Activated CD4-positive, alpha-beta T cell treated with anti-CD3 and anti-CD28 coated beads, Interleukin-10, Interleukin-2, amounts not matched to agents 100 ng/mL and 50 ng/mL, durations not matched to agents 16 hours and 8 hours (primary cell): Measurements from ENCODE around the gene POU2F1.

Experiments used
- DNase-seq: peaks from one replicate; pipeline ENCODE4 v3.0.0-alpha.2; 2020

POU2F1 gene

GRCh38 chr1:167325151-167325550 lies 104.5 kb downstream of the POU2F1 start:
- no peak for DNase-seq

DNA sequence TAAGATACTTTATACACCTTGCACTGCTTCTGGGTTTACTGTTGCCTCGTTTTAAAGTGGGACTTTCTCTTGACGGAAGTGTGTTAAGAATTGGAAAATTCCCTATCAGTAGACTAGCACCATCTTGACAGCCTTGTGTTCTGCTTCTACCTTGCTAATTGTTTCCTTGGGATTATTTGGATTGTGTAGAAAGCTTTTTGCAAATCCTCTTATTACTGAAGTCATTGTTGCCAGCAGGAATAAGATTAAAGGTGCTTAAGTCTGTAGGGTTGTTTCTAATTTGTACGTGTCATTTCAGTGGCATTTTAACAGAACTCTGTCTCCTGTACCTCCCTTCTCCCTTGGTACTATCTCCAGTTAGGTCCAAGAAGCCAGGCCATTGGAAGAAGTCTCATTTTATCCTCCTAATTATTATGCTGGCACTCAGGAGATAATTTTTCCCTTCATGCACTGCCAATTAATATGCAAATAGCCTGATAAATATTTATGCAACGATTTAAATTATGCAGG lies 107.7 kb downstream of the POU2F1 start:
- DNase-seq = no peak

- no peak for DNase-seq
These were observed 108.3 kb downstream of the POU2F1 start for GRCh38 chr1:167328816-167329483.

- DNase-seq = no peak
These were observed 110.1 kb downstream of the POU2F1 start for GRCh38 chr1:167330601-167331293.

DNA sequence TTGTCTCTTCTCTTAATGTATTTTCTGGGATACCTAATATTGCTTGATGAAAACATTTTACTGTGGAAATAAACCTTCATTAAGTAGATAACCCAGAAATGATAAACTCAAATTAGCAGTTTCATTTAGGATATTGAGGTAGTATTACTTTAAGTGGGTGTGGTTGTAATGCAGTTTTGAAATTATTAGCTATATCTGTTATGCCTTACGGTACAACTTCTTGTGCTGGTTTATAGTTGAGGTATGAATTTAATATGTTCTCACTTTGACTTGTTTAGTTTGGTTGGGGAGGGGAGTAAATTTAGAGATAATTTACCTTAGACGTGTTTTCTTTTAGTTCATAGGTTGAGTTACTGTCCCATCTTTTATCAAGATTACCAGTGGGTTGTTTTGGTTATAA lies 111.0 kb downstream of the POU2F1 start:
- DNase-seq = peak; percentile 13

- no peak for DNase-seq
These were observed 111.8 kb downstream of the POU2F1 start for GRCh38 chr1:167332503-167332902.

- peak; percentile 15 for DNase-seq
These were observed 112.4 kb downstream of the POU2F1 start for GRCh38 chr1:167333124-167333523.

- DNase-seq = no peak
These were observed 113.0 kb downstream of the POU2F1 start for GRCh38 chr1:167333703-167334102.

DNA sequence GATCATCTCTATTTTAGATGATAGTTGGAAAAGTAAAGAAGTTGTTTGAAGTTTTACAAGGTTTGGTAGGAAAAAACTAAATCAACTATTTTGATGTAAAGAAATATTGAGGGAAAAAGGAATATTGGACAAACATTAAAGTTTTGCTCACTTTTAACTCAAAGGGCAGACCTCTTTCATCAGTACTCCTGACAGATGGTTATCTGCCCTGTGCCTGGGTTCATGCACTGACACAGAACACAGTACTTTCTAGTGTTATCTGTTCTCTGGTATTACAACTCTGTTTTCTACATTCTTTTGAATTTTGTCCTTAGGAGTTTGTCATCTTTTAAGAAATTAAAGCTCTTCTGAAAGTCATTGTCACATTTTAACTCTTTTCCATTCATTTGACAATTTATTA lies 118.7 kb downstream of the POU2F1 start:
- DNase-seq = no peak

DNA sequence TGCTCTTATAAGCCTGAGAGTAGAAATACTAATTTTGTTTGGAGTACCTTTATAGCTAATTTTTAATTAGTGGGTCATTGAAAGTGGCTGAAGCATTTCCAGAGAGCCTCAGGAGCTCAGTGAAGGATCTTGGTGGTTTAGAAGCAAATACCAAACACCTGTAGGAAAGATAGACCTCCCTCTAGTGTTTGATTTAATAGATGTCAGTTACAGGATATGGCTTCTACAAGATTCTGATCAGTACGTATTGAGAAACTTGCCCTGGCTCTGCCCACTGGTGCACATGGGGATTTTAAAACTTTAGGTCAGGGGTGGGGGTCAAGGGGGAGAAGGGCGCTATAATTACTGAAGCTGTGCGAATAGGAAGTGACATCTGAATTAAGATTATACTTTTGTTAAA lies 122.2 kb downstream of the POU2F1 start:
- peak; percentile 3 for DNase-seq

DNA sequence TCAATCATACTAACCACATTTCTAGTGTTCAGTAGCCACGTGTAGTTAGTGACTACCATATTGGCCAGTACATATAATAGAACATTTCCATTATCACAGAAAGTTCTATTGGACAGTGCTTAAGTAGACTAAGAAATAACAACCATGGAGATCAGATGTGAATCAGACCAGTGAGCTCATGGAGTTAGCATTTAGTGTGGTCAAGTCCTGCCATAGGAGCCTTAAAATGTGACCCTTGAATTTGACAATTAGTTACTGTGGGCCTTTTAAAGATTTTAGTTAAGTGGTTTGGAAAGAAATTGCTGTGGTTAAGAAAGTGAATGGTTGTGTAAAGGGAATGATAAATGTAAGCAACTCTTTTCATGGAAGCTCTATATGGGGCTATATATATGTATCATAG lies 123.4 kb downstream of the POU2F1 start:
- DNase-seq = no peak

DNA sequence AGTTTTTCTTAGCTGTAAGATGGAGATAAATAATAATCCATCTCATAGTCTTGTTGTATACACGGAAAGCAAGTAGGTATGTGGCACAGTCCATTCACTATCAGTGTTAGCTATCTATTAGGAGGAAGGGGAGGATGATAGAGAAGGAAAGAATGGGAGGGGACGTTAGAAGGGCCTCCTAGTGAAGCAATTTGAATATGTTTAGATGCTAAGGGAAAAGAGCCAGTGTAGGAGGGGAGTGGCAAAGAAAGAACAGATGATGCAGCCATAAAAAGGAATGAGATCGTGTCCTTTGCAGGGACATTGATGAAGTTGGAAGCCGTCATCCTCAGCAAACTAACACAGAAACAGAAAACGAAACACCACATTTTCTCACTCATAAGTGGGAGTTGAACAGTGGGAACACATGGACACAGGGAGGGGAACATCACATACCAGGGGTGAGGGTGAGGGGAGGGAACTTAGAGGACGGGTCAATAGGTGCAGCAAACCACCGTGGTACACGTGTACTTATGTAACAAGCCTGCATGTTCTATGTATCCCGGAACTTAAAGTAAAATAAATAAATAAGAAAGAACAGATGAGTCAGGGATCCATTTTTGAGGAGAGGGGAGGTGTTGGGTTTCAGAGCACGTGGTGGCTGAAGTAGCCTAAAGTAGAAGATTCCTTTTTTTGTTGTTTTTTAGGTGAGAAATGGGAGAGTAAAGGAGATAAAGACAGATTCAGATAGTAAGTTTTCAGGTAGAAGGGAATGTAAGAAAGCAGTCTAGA lies 124.1 kb downstream of the POU2F1 start:
- no peak for DNase-seq

DNA sequence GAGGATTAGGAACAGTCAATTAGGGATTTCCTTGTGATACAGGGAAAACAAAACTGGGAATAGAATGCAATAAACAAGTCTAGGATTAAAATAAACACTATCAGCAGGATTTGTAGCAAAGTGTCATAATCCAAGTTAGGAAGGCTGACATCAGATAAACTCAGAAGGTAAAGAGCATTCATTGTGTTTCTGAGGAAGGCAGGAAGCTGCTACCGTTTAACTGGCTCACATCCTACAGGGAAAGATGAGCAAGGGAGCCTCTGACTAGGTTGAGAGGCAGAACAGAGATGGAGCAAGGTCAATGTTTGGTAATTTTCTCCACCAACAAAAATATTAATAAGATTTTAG lies 124.7 kb downstream of the POU2F1 start:
- DNase-seq = no peak

- no peak for DNase-seq
These were observed 136.6 kb downstream of the POU2F1 start for GRCh38 chr1:167357305-167357704.

- no peak for DNase-seq
These were observed 138.6 kb downstream of the POU2F1 start for GRCh38 chr1:167359295-167359694.

DNA sequence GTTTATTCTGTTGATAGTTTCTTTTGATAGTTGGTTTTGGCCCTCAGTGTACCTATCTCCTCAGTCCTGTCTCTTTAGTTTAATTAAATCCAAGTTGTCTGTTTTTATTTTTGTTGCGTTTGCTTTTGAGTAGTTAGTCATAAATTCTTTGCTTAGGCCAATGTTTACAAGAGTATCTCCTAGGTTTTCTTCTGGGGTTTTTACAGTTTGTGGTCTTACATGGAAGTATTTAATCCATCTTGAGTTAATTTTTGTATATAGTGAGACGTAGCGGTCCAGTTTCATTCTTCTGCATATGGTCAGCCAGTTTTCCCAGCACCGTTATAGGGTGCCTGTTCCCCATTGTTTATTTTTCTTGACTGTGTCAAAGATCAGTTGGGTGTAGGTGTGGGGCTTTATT lies 139.4 kb downstream of the POU2F1 start:
- no peak for DNase-seq

- DNase-seq = no peak
These were observed 142.0 kb downstream of the POU2F1 start for GRCh38 chr1:167362638-167363037.

- no peak for DNase-seq
These were observed 144.1 kb downstream of the POU2F1 start for GRCh38 chr1:167364826-167365225.

GRCh38 chr1:167365360-167365759 lies 144.7 kb downstream of the POU2F1 start:
- no peak for DNase-seq

GRCh38 chr1:167367705-167368104 lies 147.0 kb downstream of the POU2F1 start:
- DNase-seq = no peak

DNA sequence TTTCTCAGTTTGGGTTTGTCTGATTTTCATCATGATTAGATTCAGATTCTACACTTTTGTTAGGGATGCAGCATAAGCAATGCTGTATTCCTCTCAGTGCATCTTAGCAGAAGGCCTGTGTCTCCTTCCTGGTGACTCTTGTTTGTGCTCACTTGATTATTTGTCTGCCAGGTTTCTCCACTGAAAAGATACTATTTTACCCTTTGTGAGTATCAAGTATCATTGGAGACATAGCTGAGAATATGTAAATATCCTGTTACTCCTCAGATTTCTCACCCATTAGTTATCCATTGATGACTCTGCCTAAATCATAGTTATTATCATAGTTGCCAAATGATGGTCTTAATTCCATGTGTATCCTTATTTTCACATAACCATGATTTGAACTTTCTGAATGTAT lies 148.5 kb downstream of the POU2F1 start:
- no peak for DNase-seq

DNA sequence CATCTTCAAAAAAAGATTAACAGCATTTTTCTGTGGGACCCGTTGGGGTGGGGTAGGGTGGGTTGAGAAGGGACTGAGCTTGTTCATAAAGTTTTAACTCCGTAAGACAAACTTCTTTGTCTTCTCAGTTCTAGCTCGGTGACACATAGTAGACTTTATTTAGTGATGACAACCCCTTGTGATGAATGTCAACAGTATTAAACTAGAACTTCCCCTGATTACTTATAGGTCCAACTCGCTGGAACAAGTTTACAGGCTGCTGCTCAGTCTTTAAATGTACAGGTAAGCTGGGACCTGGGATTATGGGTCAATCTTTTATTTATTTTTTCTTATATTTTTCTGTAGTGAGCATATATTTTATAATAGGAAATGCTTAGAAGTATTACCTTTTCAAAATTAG lies 149.2 kb downstream of the POU2F1 start:
- DNase-seq = no peak

- no peak for DNase-seq
These were observed 150.3 kb downstream of the POU2F1 start for GRCh38 chr1:167371030-167371429.

DNA sequence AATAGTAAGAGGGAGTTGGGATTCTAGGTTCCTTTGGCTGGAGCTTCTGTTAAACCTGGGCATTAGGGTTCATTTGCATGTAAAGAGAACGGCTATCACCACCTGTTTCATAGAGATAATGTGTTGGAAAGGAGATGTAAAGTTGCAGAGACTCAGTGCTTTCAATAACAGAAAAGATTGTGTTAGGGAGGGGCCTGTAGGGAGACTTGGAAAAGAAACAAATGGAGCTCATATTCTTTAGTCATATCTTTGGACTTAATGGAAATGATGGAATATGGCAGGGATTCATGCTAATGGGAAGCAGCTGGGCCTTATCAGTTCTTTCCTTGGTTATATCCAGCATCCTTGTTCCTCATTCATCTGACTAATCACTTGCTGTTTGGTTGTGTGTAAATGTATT lies 152.7 kb downstream of the POU2F1 start:
- no peak for DNase-seq
